ENCODE measurements around the gene PHACTR4.

GRCh38 chr1:28411656-28412055 is 42.1 kb downstream of the PHACTR4 start:
- TF ChIP-seq CTCF (IDR thresholded peaks at IDR 0.05) (no peak), POLR2A (IDR thresholded peaks at IDR 0.05) (no peak)
